CD4-positive, alpha-beta T cell treated with Interleukin-17A for 4 hours (primary cell): ENCODE data around the gene MYRF.

Experiments
- DNase-seq: peaks from one replicate; pipeline ENCODE4 v3.0.0-alpha.2; 2020; ENCODE audit warnings: mixed read lengths

MYRF gene

GRCh38 chr11:61719978-61720377 lies 32.5 kb upstream of the MYRF start:
- DNase-seq = no peak

DNA sequence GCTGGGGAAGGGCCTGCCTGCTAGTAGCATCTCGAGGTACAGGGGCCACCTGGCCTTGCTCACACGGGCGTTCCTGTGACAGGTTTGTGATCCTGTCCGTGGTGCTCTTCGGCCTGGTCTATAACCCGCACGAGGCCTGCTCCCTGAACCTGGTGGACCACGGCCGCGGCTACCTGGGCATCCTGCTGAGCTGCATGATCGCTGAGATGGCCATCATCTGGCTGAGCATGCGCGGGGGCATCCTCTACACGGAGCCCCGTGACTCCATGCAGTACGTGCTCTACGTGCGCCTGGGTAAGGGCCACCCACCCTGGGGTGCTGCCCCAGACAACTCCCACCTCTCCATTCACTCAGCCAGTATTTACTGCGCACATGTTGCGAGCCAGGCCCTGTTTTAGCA lies 31.8 kb upstream of the MYRF start:
- DNase-seq = no peak

DNA sequence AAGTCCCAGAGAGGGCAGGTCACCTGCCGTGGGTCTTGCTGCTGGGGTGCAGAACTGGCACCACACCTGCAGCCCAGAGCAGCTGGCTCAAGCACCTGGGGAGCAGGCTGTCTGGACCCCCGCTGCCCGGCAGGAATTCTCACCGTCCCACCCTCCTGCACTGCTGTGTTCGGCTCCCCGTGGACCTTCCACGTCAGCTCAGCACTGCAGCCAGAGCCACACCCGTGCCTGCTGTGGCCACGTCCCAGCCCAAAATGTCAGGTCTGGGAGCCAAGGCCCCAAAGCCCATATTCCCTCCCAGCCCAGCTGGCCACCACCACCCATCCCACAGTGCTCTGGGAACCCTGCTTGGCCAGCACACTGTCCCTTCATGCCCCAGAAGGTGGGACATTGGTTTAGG lies 28.0 kb upstream of the MYRF start:
- no peak for DNase-seq

- no peak for DNase-seq
Observed at GRCh38 chr11:61725781-61726231, 26.6 kb upstream of the MYRF start.

GRCh38 chr11:61726775-61727174 lies 25.7 kb upstream of the MYRF start:
- no peak for DNase-seq

DNA sequence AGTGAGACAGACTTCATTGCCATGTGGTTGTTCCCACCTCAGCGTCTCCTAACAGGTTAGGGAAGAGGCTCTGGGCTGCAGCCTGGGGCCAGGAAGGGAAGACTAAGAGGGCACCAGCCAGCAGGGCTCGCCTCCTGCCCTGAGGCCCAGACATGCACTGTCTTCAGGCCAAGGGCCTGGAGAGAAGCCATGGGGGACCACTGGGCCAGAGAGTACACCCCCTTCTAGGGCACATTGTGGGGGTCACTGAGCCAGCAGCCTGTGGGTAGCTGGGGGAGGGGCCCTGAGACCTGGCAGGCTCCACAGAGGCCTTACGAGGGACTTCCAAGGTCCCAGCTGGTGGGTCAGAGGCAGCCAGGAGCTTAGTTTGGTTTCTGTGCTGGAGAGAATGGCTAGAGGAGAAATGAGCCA lies 25.0 kb upstream of the MYRF start:
- DNase-seq = no peak

GRCh38 chr11:61728066-61728939 lies 24.1 kb upstream of the MYRF start:
- no peak for DNase-seq

DNA sequence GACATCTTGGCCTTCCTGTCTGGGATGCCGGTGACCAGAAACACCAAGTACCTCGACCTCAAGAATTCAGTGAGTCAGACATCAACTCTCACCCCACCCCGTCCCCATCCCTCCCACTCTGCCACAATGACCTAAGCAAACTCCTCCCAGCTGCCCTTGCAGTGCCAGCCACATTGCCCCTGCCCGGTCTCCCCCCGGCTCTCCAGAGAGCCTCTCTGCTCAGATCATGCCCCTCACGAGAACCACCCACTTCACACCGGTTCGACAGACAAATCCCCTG lies 23.6 kb upstream of the MYRF start:
- no peak for DNase-seq

DNA sequence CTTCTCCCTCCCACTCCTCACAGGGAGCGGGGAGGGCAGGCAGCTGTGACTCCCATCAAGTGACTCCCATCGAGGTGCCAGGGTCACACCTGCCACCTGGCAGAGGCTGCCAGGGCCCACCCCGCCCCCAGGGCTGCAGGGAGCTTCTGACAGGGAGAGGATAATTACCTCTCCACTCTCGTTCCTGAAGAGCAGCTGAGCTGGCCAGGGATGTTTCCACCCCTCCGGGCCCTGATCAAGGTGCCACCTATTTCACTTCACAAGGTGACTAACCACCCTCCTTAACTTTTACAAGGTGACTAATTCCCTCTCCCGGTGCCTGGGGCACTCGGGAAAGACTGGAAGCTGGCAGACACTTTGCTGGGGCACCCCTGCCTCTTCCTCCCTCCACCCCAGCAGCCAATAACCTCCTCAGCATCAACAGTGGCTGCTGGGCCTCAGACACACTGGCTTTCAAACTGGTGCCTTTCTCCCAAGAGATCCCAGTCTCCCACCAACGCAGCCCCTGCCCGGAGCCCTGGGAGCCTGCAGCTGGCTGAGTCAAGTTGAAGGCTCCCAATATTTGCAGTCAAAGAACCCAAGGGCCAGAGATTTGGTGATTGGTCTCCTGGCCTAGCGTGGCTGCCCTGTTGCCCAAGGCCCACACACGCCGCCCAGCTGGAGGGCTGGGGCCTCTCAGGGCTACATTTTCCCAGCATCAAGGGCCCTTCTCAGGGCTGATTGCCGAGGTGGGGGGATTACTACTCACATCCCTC lies 22.0 kb upstream of the MYRF start:
- DNase-seq = no peak

DNA sequence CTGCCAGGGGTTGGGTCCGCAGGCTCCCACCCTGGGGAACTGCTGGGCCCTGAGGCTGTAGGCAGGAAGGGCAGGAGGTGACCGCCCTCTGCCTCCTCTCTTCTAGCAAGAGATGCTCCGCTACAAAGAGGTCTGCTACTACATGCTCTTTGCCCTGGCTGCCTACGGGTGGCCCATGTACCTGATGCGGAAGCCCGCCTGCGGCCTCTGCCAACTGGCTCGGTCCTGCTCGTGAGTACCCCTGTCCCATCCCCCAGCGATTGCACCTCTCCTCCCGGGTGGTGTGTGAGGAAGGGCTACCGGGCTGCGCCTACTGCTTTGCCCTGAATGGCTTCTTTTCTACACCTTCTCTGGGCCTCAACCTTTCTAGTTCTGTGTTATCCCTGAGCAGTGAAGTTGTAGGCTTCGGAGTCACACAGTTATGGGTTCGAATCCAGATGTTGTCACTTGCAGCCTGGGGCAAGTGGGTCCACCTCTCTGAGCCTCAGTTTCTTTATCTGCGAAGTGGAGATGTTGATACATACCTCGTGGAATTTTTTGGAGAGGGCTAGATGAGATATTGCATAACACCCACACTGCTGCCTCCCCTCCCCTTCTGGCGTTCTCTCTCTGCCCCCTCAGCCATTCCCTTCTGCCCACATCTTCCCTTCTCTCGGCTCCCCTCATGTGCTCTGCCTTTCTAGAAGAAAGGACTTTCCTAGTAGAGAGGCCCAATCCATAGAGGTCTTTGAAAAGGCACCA lies 21.1 kb upstream of the MYRF start:
- DNase-seq = no peak

DNA sequence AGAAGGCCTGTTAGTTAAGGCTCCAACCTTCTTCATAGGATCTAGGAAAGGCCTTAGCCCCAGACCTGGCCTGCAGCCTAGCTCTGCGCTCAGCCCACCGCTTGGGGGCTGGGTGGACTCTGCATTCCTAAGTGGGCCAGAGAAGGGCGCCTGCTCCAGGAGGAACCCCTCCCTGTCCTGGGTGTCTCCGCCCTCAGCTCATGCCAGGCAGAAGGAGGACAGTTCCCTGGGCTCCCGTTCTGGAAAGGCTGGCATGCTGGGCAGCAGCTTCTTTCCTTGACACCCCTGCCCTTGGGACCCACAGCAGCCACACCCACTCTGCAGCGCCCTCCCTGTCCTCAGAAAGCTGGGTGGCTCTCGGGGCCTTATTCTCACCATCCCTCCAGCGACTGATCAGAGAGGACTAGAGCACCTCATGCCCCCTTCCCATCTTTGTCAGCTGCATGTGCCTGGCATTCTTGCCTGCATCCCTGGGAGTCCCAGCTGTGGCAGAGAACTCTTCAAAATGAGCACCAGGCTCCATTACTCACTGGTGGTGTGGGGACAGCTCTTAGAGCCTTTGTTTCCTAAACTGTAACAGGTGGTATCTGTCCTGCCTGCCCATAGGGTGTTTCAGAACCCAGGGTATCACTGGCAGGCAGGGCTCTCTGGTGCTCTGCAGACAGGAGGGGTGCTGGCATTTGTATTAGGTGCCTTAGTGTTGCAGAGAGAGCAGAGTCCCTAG lies 20.3 kb upstream of the MYRF start:
- DNase-seq = no peak

GRCh38 chr11:61732705-61733104 lies 19.7 kb upstream of the MYRF start:
- no peak for DNase-seq

DNA sequence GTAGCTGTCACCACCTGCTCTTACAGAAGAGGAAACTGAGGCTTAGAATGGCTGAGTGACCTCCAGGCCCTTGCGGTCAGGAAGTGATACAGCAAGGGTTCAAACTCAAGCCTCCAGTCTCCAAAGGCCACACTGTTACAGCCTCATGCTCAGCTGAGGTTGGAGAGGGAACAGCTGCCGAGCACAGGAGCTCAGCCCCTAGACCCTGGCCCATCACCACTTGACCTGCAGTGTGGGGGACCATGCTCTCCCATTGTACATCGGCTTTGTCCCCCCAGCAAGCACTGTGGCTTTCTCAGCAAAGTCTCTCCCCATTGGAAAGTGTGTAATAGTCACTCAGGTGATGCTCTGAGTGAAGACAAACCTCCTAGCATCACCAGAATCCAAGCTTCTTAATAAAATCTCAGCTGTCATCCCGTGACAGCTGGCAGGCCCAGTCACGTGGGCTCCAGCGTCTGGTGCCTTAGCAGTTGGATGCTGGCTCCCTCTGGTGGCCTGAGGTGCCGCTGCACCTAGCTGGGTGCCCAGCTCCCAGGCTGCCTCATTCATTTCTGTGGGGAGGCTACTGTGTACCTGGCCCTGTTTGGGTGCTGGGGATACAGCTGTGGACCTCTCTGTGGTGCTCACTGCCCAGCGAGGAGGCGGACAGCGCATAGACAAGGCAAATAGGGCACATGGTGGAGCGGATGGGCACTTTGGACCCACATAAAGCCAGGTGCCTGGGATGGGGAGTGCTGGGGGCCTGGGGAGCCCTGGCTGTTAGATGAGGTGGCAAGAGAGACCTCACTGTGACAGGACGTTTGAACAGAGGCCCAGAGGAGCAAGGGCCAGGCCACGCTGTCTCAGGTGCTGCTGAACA lies 19.1 kb upstream of the MYRF start:
- peak; percentile 89 for DNase-seq

DNA sequence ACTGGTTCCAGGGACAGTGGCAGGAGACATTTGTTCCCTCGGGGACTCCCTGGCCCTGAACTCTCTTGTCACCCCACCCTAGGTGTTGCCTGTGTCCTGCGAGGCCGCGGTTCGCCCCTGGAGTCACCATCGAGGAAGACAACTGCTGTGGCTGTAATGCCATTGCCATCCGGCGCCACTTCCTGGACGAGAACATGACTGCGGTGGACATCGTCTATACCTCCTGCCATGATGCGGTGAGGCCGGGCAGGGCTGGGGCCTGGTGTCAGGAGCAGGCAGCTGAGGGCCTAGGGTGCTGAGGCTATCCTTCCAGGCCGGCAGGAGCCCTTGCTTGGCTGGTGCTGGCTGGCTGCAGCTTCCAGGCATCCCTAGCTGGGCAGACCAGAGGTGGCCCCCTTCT lies 17.7 kb upstream of the MYRF start:
- no peak for DNase-seq

- DNase-seq = no peak
Observed at GRCh38 chr11:61735391-61735790, 17.0 kb upstream of the MYRF start.

- DNase-seq = no peak
Observed at GRCh38 chr11:61736310-61736709, 16.1 kb upstream of the MYRF start.

GRCh38 chr11:61737131-61737530 lies 15.3 kb upstream of the MYRF start:
- DNase-seq = no peak

DNA sequence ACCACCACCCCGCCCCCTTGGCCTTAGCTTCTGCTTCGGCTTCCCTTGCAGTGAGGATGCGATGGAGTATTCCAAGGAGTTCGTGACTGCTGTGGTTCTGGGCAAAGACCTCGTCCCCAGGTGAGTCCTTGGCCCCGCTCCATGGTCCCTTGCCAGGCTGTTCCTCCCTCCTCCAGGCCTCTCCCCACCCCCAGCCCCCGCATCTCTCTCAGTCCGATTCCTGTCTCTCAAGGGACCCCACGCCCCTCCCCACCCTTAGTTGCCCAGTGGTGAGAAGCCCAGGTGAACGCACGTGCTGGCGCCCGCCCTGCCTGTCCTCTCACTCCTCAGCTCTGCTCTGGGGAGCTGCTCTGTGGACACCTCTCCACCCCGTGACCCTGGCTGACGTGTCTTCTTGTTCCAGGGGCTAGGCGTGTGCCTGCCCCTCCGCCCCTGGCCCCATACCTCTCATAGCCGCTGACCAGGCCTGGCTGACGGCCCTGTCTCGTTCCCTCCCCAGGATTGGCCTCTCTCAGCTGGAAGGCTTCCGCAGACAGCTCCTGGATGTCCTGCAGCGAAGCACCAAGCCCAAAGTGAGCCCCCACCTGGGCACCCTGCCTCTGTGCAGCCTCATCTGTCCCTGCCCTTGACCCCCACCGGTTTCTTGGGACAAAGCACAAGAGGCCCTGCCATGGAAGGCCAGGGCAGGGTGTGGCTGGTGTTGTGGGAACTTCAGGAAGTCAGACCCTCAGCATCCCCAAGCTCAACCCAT lies 14.6 kb upstream of the MYRF start:
- DNase-seq = no peak

DNA sequence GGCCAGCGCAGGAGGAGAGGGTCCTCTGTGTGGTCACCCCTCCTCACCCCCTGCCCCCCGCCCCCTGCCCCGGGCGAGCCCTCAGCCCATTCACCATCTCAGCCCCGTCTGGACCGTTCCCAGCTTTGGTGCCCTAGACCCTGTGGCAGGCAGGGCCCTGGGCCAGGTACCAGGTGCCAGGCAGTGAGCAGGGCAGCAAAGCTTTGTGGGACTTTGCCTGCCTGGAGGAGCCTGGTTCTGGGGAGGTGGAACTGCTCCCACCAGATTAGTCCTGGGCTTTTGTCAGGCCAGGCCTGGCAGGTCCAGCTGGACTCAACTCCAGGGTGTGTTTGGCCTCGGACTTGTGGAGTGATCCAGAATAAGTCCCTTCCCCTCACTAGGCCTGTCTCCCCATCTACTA lies 13.7 kb upstream of the MYRF start:
- DNase-seq = no peak

GRCh38 chr11:61739413-61739812 lies 13.0 kb upstream of the MYRF start:
- no peak for DNase-seq

GRCh38 chr11:61739966-61740365 lies 12.5 kb upstream of the MYRF start:
- no peak for DNase-seq
